Breast epithelium (tissue), 4 donors: Measurements from ENCODE around the gene TMEM220. TPM values are rescaled to one million over a fixed set of nuclear protein-coding genes. Genes with fewer than 3 reads are reported as not detected.

Source experiments
- DNase-seq, 2 donors: peaks; one replicate each; pipeline ENCODE4 v3.0.0-alpha.2; 2019; ENCODE audit warnings: low spot score in 2 of 2
- H3K27ac ChIP-seq, 2 donors: fragments of 200-600 bp; sonication (generic) in 1 of 2; one replicate each; pipeline ENCODE4 v1.5.1; 2016 to 2019; ENCODE audit warnings: mild to moderate bottlenecking in 1 of 2
- H3K27me3 ChIP-seq, 2 donors: fragments of 200-600 bp; sonication (generic) in 1 of 2; one replicate each; pipeline versions ENCODE4 v1.5.1 to v1.6.0; 2017 to 2019; ENCODE audit warnings: control low read depth in 1 of 2, mild to moderate bottlenecking in 1 of 2
- H3K36me3 ChIP-seq: fragments of 200-600 bp; one replicate; pipeline ENCODE4 v1.5.1; 2019
- H3K4me1 ChIP-seq, 2 donors: fragments of 200-600 bp; sonication (generic); one replicate each; pipeline ENCODE4 v1.5.1; 2016 to 2019; ENCODE audit warnings: control low read depth in 1 of 2
- H3K4me3 ChIP-seq, 3 donors: fragments of 200-600 bp; sonication (generic); 1 replicate in 2 of 3; 2 replicates in 1 of 3; pipeline ENCODE4 v1.5.1; 2016 to 2019; ENCODE audit warnings: mild to moderate bottlenecking in 3 of 3, moderate library complexity in 2 of 3
- H3K9me3 ChIP-seq, 2 donors: fragments of 200-600 bp; sonication (generic) in 1 of 2; one replicate each; pipeline ENCODE4 v1.5.1; 2016 to 2019; ENCODE audit warnings: control low read depth in 1 of 2
- POLR2A ChIP-seq: fragments of 450-650 bp; IDR thresholded peaks from one replicate; pipeline ENCODE4 v1.6.1; 2016; ENCODE audit warnings: antibody characterized with exemption, mild to moderate bottlenecking, moderate library complexity
- POLR2AphosphoS5 ChIP-seq, 3 donors: sonication (generic); formaldehyde crosslinking; IDR thresholded peaks; one replicate each; pipeline ENCODE4 v1.6.1; 2017; ENCODE audit warnings: antibody characterized with exemption in 3 of 3
- intact Hi-C: fragments of 100-400 bp; cut with DNase I; formaldehyde crosslinking; loops from one replicate; pipeline ENCODE4 v1.15.1; 2023; ENCODE audit warnings: low total_unique reads
- total RNA-seq, 3 donors: library from RNA; depleted of rRNA; stranded (reverse); fragments of >200 nt; gene quantifications; one replicate each; pipeline ENCODE4 v1.1.0, GENCODE V29; 2016
- TF ChIP-seq, protein P1 (sequence below), 3 donors: fragments of 450-650 bp; IDR thresholded peaks; one replicate each; pipeline ENCODE4 v1.5.1; 2016 to 2017; ENCODE audit warnings: antibody characterized with exemption in 3 of 3, mild to moderate bottlenecking in 3 of 3, moderate library complexity in 3 of 3

TMEM220 gene
- total RNA-seq, 3 donors from 2014 or later, result 8.5 to 13.4 (median 9.5) TPM

DNA sequence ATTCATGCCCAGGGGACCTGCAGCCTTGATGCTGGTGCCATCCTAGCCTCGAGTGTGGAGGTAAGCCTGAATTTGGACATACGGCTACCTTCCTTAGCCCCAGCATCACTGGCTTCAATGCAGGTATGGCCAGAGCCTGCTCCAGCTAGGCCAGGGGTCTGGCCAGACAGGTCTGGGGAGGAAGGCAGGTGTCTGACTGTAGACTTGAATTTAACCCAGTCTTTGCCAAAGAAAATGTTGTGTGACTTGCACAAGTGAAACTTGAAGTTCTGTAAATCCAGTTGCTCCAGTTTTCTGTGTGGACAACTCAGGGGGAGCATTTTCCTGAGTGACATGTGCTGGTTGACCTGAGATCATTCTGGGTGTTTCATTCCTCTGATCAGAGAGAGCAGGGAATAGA lies 41.3 kb upstream of the TMEM220 start:
- Histone ChIP-seq H3K27me3 (no peaks in the 10 kb centered on the region), H3K36me3 (no peaks in the 10 kb centered on the region), H3K4me3 (no peak overlapping the region), H3K27ac (no peak overlapping the region), H3K4me1 (no peaks in the 10 kb centered on the region), H3K9me3 (peaks cover 7 to 17% of the 10 kb centered on the region in 2 donors)
- TF ChIP-seq, protein P1, sequence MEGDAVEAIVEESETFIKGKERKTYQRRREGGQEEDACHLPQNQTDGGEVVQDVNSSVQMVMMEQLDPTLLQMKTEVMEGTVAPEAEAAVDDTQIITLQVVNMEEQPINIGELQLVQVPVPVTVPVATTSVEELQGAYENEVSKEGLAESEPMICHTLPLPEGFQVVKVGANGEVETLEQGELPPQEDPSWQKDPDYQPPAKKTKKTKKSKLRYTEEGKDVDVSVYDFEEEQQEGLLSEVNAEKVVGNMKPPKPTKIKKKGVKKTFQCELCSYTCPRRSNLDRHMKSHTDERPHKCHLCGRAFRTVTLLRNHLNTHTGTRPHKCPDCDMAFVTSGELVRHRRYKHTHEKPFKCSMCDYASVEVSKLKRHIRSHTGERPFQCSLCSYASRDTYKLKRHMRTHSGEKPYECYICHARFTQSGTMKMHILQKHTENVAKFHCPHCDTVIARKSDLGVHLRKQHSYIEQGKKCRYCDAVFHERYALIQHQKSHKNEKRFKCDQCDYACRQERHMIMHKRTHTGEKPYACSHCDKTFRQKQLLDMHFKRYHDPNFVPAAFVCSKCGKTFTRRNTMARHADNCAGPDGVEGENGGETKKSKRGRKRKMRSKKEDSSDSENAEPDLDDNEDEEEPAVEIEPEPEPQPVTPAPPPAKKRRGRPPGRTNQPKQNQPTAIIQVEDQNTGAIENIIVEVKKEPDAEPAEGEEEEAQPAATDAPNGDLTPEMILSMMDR (IDR thresholded peaks at IDR 0.05), result no peak
- TF ChIP-seq POLR2A (no peak), POLR2AphosphoS5 (IDR thresholded peaks at IDR 0.05) (no peak)
- peak in 1 of 2 donors; percentile 3 for DNase-seq
- intact Hi-C loops, result no loop called here

DNA sequence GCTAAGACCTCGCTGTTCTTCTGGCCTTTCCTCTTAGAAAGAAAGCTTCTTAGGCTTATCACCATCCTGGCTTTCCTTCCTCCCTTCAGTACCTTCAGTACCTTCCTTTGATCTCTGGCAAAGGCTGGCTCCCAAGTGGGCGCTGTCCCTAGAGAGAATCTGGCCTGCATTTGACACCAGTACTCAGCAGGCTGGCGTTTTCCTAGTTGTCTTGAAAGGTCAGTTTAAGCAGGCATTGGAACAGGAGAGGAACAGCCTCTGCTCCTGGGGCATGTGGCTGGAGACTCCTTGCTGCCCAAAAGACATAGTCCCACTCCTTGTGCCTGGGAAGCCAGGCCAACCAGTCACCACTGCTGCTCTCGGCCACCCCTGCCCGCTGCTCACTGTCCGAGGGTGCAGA lies 40.0 kb upstream of the TMEM220 start:
- TF ChIP-seq POLR2A (no peak), POLR2AphosphoS5 (IDR thresholded peaks at IDR 0.05) (no peak)
- TF ChIP-seq, protein P1 (IDR thresholded peaks at IDR 0.05), result no peak
- DNase-seq, result peak in 1 of 2 donors; percentile 12
- intact Hi-C loops, result no loop called here

DNA sequence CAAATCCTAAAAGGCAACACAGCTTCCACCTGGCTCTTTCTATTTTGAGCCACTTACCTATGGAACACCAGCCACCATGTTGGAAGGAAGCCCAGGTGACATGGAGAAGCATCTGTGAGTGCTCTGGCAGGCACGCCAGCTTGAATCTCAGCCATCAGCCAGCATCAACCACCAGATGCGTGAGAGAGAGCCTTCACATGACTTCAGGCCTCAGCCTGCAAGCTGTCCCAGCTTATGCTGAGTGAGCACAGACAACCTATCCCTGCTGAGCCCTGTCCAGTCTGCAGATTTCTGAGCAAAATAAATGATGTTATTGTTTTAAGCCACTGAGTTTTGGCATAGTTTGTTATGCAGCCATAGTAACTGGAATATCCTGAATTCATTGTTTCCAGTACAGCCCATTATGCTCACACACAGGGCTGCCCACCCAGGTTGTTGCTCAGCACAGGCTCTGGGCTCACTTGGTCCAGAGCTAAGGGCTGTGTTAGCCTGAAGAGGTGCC lies 39.0 kb upstream of the TMEM220 start:
- Histone ChIP-seq H3K27ac (no peak overlapping the region), H3K4me1 (no peaks in the 10 kb centered on the region), H3K4me3 (no peak overlapping the region), H3K27me3 (no peaks in the 10 kb centered on the region), H3K9me3 (peaks cover 7 to 17% of the 10 kb centered on the region in 2 donors), H3K36me3 (no peaks in the 10 kb centered on the region)
- intact Hi-C loops, result no loop called here
- no peak for DNase-seq
- no peak for TF ChIP-seq POLR2AphosphoS5 (IDR thresholded peaks at IDR 0.05)

More for the DNA sequence above, 40.0 kb upstream of the TMEM220 start:
- Histone ChIP-seq H3K4me3 (no peak overlapping the region), H3K9me3 (peaks cover 7 to 17% of the 10 kb centered on the region in 2 donors), H3K36me3 (no peaks in the 10 kb centered on the region), H3K4me1 (no peaks in the 10 kb centered on the region), H3K27me3 (no peaks in the 10 kb centered on the region), H3K27ac (no peak overlapping the region)

DNA sequence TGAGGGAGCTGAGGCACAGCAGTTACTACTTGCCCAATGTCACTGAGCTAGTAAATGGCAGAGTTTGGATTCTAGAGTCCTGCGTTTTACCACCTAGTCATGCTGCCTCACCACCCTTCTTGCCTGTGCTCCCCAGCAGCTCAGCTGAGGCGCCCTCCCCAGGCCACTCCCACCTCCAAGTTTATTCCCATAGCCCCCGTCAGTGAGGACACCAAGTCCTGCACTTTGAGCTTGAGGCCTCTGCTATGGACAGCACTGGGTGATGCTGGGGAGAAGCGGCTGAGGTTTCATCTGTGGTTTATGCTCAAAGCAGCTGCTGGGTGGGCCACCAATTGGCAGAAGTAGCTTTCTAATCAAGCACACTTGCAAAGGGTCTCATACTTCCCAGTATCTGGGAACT lies 37.4 kb upstream of the TMEM220 start:
- TF ChIP-seq, protein P1 (IDR thresholded peaks at IDR 0.05), result no peak
- TF ChIP-seq POLR2AphosphoS5 (IDR thresholded peaks at IDR 0.05) (no peak), POLR2A (no peak)
- no peak for DNase-seq
- Histone ChIP-seq H3K36me3 (no peaks in the 10 kb centered on the region), H3K27me3 (no peaks in the 10 kb centered on the region), H3K27ac (no peak overlapping the region), H3K4me1 (no peaks in the 10 kb centered on the region), H3K9me3 (peaks cover 4 to 13% of the 10 kb centered on the region in 2 donors), H3K4me3 (no peak overlapping the region)
- intact Hi-C loops, result no loop called here

DNA sequence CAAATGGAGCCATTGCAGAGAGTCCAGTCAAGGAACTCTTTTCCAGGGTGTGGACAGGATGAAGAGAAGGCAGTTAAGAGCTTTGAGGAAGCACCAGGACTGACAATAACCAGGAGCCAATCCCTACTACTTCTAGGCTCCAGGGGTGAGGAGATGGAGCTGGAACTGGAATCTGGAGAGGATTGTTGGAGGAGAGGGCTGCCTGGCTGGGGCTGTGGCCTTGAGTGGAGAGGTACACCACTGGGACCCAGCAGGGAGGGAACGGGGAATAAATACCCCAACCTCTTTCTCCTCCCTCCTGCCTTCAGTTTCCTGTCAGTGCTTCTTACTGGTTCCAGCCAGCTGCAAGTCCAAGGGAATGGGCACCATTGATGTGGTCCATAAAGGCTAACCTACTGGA lies 32.2 kb upstream of the TMEM220 start:
- H3K27ac ChIP-seq, result no peak overlapping the region
- intact Hi-C loops, result no loop called here
- no peaks in the 10 kb centered on the region for H3K36me3 ChIP-seq
- no peaks in the 10 kb centered on the region for H3K27me3 ChIP-seq
- H3K4me1 ChIP-seq, result no peaks in the 10 kb centered on the region
- no peak for DNase-seq
- no peaks in the 10 kb centered on the region for H3K9me3 ChIP-seq
- H3K4me3 ChIP-seq, result no peak overlapping the region
- TF ChIP-seq, protein P1 (IDR thresholded peaks at IDR 0.05), result no peak
- TF ChIP-seq POLR2AphosphoS5 (IDR thresholded peaks at IDR 0.05) (no peak), POLR2A (no peak)

DNA sequence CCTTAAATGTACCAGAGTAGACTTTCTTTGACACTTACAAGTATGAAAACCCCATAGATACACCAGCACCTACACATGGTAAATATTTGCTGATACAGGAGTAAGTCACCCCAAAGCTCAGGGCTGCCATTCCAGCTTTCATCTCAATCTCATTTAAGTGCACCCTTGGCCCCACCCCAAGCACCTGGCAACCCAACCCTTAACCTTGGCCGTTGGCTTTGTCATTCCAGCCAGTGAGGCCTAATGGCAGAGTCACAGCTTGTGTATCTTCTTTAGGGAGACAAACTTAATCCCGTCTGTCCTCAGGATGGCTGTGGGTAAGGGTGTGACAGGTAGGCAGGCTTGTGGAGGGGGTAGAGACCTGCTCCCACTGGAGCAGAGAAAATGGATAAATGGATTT lies 31.5 kb upstream of the TMEM220 start:
- Histone ChIP-seq H3K27me3 (no peaks in the 10 kb centered on the region), H3K9me3 (no peaks in the 10 kb centered on the region), H3K4me3 (no peak overlapping the region), H3K36me3 (no peaks in the 10 kb centered on the region), H3K4me1 (peaks cover 0 to under 1% of the 10 kb centered on the region in 2 donors), H3K27ac (no peak overlapping the region)
- intact Hi-C loops, result no loop called here
- TF ChIP-seq POLR2A, result no peak
- no peak for TF ChIP-seq POLR2AphosphoS5 (IDR thresholded peaks at IDR 0.05)
- DNase-seq, result no peak
